HepG2 (cell line): ENCODE results near the gene PTK7. TPM values are rescaled to one million over a fixed set of nuclear protein-coding genes. Genes with fewer than 3 reads are reported as not detected.

Source experiments
- BCL6 ChIP-seq: IDR thresholded peaks from 2 replicates; pipeline ENCODE4 v1.6.1; 2016; ENCODE audit warnings: missing genetic modification reagents, missing compliant biosample characterization
- GABPB1 ChIP-seq: IDR thresholded peaks from 2 replicates; pipeline ENCODE4 v1.6.1; 2016; ENCODE audit warnings: mild to moderate bottlenecking, missing genetic modification reagents, moderate library complexity, missing compliant biosample characterization
- HMGXB3 ChIP-seq: sonication (generic); formaldehyde crosslinking; IDR thresholded peaks from 2 replicates; pipeline ENCODE4 v1.4.0; 2020; ENCODE audit warnings: missing genetic modification reagents, borderline replicate concordance
- JARID2 ChIP-seq: sonication (generic); formaldehyde crosslinking; IDR thresholded peaks from 2 replicates; pipeline ENCODE4 v1.8.1; 2023; ENCODE audit warnings: missing genetic modification reagents, inconsistent platforms; ENCODE audit not compliant: insufficient replicate concordance
- NFAT5 ChIP-seq: sonication (generic); formaldehyde crosslinking; IDR thresholded peaks from 2 replicates; pipeline ENCODE4 v1.4.0; 2020; ENCODE audit warnings: missing genetic modification reagents
- PAWR ChIP-seq: sonication (generic); formaldehyde crosslinking; IDR thresholded peaks from 2 replicates; pipeline ENCODE4 v1.4.0; 2020; ENCODE audit warnings: missing genetic modification reagents, mild to moderate bottlenecking, borderline replicate concordance
- PBX2 ChIP-seq: IDR thresholded peaks from 2 replicates; pipeline ENCODE4 v1.6.1; 2016; ENCODE audit warnings: control low read depth
- RAD51 ChIP-seq: fragments of 450-650 bp; IDR thresholded peaks from 2 replicates; pipeline ENCODE4 v1.6.1; 2016; ENCODE audit warnings: borderline replicate concordance
- SATB2 ChIP-seq: sonication (generic); formaldehyde crosslinking; IDR thresholded peaks from 2 replicates; pipeline ENCODE4 v1.5.0; 2020; ENCODE audit warnings: missing genetic modification reagents
- SNAPC5 ChIP-seq: sonication (generic); formaldehyde crosslinking; IDR thresholded peaks from 2 replicates; pipeline ENCODE4 v1.8.1; 2023; ENCODE audit warnings: mild to moderate bottlenecking, missing genetic modification reagents, borderline replicate concordance
- SP2 ChIP-seq: sonication (generic); formaldehyde crosslinking; IDR thresholded peaks from 2 replicates; pipeline ENCODE4 v1.5.1; 2020; ENCODE audit warnings: mild to moderate bottlenecking, missing genetic modification reagents
- TFDP1 ChIP-seq: IDR thresholded peaks from 2 replicates; pipeline ENCODE4 v1.6.1; 2016; ENCODE audit warnings: missing compliant biosample characterization, missing genetic modification reagents, borderline replicate concordance
- ZNF574 ChIP-seq: sonication (generic); formaldehyde crosslinking; IDR thresholded peaks from 2 replicates; pipeline ENCODE4 v1.4.0; 2020; ENCODE audit warnings: missing genetic modification reagents
- polyA plus RNA-seq, 8 experiments: library from polyadenylated mRNA; depleted of rRNA in 3 of 8; stranded (reverse) in 7 of 8; unstranded in 1 of 8; fragments of >200 nt; fragmentation: Illumina TruSeq in 4 of 8; extraction: Trizol in 4 of 8; gene quantifications; 2 replicates each; pipeline versions ENCODE4 v1.2.1 to v1.2.3, GENCODE V29; 2011 to 2016; ENCODE audit warnings: low read depth in 4 of 8, missing spikeins in 1 of 8, mixed read lengths in 1 of 8; ENCODE audit not compliant: insufficient read depth in 1 of 8
- total RNA-seq, 5 experiments: library from RNA; depleted of rRNA; stranded (reverse); fragments of >200 nt; fragmentation: Illumina TruSeq; extraction: Trizol; gene quantifications; 2 replicates each; pipeline ENCODE4 v1.2.3, GENCODE V29; 2016; ENCODE audit warnings: low read depth in 1 of 5

The PTK7 gene
- total and polyA plus RNA-seq, 2 of the 13 experiments (the other 11 are each of a cell fraction or from before 2014, with no cell fraction given) = 98.5 to 99.8 TPM

GRCh38 chr6:43174263-43175112 lies 98.4 kb downstream of the PTK7 start (continued):
- TF ChIP-seq JARID2 (peak; percentile 34), BCL6 (CRISPR knock-in tag) (peak; percentile 45), SP2 (peak; percentile 80), SATB2 (CRISPR knock-in tag) (no peak), RAD51 (no peak), PBX2 (CRISPR knock-in tag) (peak; percentile 78), PAWR (CRISPR knock-in tag) (no peak), TFDP1 (peak; percentile 87), ZNF574 (peak; percentile 60), GABPB1 (CRISPR knock-in tag) (peak; percentile 76), NFAT5 (CRISPR knock-in tag) (no peak), HMGXB3 (CRISPR knock-in tag) (peak; percentile 98), SNAPC5 (CRISPR knock-in tag) (no peak)
